ENCODE results near the gene ATAD1.

DNA sequence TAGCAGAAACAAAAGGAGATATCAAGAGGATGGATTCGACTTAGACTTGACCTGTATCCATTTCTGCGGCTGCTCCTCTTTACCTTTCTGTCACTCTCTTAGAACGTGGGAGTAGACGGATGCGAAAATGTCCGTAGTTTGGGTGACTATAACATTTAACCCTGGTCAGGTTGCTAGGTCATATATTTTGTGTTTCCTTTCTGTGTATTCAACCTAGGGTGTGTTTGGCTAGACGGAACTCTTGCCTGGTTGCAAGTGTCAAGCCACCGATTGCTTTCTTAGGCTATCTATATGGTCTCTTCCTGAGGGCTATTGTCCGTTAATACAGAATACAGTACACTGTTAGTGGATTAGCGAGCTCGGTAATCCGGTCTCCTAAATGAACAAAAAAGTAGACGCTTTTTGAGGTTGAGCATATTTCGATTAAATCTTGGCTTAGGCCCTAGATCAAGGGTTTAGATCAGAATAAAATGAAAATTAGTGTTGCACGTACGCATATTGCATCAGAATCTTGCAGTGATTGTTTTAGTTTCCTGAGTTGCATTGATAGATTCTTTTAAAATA is 46.6 kb upstream of the ATAD1 start:
- TF ChIP-seq, protein P1, sequence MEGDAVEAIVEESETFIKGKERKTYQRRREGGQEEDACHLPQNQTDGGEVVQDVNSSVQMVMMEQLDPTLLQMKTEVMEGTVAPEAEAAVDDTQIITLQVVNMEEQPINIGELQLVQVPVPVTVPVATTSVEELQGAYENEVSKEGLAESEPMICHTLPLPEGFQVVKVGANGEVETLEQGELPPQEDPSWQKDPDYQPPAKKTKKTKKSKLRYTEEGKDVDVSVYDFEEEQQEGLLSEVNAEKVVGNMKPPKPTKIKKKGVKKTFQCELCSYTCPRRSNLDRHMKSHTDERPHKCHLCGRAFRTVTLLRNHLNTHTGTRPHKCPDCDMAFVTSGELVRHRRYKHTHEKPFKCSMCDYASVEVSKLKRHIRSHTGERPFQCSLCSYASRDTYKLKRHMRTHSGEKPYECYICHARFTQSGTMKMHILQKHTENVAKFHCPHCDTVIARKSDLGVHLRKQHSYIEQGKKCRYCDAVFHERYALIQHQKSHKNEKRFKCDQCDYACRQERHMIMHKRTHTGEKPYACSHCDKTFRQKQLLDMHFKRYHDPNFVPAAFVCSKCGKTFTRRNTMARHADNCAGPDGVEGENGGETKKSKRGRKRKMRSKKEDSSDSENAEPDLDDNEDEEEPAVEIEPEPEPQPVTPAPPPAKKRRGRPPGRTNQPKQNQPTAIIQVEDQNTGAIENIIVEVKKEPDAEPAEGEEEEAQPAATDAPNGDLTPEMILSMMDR (conservative IDR thresholded peaks at IDR 0.05; ENCODE audit: low read length) = no peak
- TF ChIP-seq EZH2phosphoT487 (IDR thresholded peaks at IDR 0.05; ENCODE audit: borderline replicate concordance) = no peak
